Progenitor cell of endocrine pancreas (in vitro differentiated cells): Measurements from ENCODE around the gene RINT1. TPM values are rescaled to one million over a fixed set of nuclear protein-coding genes. Genes with fewer than 3 reads are reported as not detected.

ENCODE experiments used
- DNase-seq: peaks from one replicate; pipeline ENCODE4 v3.0.0; 2021; ENCODE audit warnings: low spot score; ENCODE audit not compliant: unreplicated experiment
- H3K27ac Mint-ChIP-seq: 2 replicates; pipeline ENCODE4 v1.8.0; 2021; ENCODE audit warnings: mild to moderate bottlenecking, moderate library complexity, mixed read lengths
- H3K27me3 Mint-ChIP-seq: 2 replicates; pipeline ENCODE4 v1.8.0; 2021; ENCODE audit warnings: mixed read lengths
- H3K36me3 Mint-ChIP-seq: 2 replicates; pipeline ENCODE4 v1.8.0; 2022; ENCODE audit warnings: mixed read lengths; ENCODE audit not compliant: insufficient read depth
- H3K4me1 Mint-ChIP-seq: 2 replicates; pipeline ENCODE4 v1.8.0; 2021; ENCODE audit warnings: low read depth, mixed read lengths
- H3K4me3 Mint-ChIP-seq: 2 replicates; pipeline ENCODE4 v1.8.0; 2021; ENCODE audit warnings: low read depth, mild to moderate bottlenecking, moderate library complexity, mixed read lengths
- H3K9me3 Mint-ChIP-seq: 2 replicates; pipeline ENCODE4 v1.8.0; 2021; ENCODE audit warnings: low read depth, mixed read lengths
- long read RNA-seq: library from polyadenylated mRNA; unstranded; transcript quantifications from one replicate; pipeline ENCODE4 v2.0.0, GENCODE V29; 2020
- total RNA-seq: library from RNA; stranded (reverse); gene quantifications from 2 replicates; pipeline ENCODE4 v1.2.1, GENCODE V29; 2021
- TF ChIP-seq, protein P1 (sequence below): fragments of 200-600 bp; sonication (generic); IDR thresholded peaks from one replicate; pipeline ENCODE4 v1.5.0; 2021; ENCODE audit warnings: antibody characterized with exemption, mild to moderate bottlenecking; ENCODE audit not compliant: unreplicated experiment

RINT1 gene
- total RNA-seq = 22.5 and 26.0 TPM in 2 replicates
- long read RNA-seq, transcript RINT1-201 (15 exons, 2,976 nt) = major isoform, 197 of 267 reads
- long read RNA-seq, partial matches to known transcripts = 10 of 267 reads
- long read RNA-seq, other reads (novel, unspliced or antisense) = 59 of 267 reads

GRCh38 chr7:105531792-105532671 lies at the start of gene RINT1:
Gene RINT1 (plus strand): TSS chr7:105532201. CDS start chr7:105532316, 115 bp downstream.
- DNase-seq = peak; percentile 85
- Mint-ChIP-seq H3K4me1 (peaks cover 12% of the 10 kb centered on the region), H3K4me3 (peak within 1 kb of the TSS; percentile 94), H3K36me3 (peaks cover 2% of the 10 kb centered on the region), H3K27ac (peak within 1 kb of the TSS; percentile 89), H3K27me3 (no peaks in the 10 kb centered on the region), H3K9me3 (no peaks in the 10 kb centered on the region)
- TF ChIP-seq, protein P1, sequence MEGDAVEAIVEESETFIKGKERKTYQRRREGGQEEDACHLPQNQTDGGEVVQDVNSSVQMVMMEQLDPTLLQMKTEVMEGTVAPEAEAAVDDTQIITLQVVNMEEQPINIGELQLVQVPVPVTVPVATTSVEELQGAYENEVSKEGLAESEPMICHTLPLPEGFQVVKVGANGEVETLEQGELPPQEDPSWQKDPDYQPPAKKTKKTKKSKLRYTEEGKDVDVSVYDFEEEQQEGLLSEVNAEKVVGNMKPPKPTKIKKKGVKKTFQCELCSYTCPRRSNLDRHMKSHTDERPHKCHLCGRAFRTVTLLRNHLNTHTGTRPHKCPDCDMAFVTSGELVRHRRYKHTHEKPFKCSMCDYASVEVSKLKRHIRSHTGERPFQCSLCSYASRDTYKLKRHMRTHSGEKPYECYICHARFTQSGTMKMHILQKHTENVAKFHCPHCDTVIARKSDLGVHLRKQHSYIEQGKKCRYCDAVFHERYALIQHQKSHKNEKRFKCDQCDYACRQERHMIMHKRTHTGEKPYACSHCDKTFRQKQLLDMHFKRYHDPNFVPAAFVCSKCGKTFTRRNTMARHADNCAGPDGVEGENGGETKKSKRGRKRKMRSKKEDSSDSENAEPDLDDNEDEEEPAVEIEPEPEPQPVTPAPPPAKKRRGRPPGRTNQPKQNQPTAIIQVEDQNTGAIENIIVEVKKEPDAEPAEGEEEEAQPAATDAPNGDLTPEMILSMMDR = peak; percentile 78

DNA sequence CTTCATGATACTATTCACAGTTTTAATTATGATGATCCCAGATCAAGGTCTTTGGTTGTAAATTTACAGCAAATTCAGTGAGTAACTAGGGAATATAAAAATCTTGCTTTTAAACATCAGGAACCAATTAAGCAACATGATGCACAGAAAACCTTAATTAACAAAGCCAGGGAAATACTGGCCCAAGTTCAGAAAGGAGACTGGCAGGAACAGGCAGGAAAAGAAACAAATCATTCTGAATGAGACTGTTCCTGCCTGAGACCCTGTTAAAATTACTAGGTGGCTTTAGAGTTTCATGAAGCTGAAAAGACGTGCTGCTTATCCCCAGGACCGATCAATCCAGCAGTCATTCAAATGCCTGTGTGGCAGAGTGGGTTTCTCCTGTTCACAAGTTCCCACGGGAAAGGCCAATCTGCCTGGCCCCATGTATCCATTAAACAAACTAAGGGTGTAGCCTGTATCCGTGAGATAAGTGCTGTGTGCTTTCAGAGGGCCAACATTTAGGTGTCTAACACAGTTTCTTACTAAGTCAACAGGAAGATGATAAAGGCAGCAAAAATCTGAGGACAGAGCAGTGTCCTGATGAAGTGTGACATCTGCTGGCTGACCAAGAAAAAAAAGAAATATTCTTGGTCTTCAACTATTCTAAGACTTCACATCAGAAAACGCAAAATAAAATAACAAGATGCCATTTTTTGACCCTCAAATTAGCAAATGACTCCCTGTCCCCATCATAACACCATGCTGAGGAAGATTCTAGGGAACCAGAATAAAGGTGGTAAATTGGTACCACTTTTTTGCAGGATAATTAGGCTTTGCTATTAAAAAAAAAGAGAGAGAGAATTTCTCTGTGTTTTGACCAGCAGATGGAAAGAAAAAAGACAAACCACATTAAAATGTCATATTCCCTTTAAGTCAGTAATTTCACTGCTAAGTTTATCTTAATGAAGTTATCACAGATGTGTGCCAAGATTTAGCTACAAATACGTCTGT lies 44.1 kb upstream of the RINT1 start:
- peak overlapping the region; percentile 90 for H3K27ac Mint-ChIP-seq
- H3K4me1 Mint-ChIP-seq = peaks cover 34% of the 10 kb centered on the region
- TF ChIP-seq, protein P1 = peak; percentile 37
- H3K9me3 Mint-ChIP-seq = no peaks in the 10 kb centered on the region
- H3K4me3 Mint-ChIP-seq = no peak overlapping the region
- peaks cover 22% of the 10 kb centered on the region for H3K36me3 Mint-ChIP-seq
- DNase-seq = peak; percentile 14
- no peaks in the 10 kb centered on the region for H3K27me3 Mint-ChIP-seq

DNA sequence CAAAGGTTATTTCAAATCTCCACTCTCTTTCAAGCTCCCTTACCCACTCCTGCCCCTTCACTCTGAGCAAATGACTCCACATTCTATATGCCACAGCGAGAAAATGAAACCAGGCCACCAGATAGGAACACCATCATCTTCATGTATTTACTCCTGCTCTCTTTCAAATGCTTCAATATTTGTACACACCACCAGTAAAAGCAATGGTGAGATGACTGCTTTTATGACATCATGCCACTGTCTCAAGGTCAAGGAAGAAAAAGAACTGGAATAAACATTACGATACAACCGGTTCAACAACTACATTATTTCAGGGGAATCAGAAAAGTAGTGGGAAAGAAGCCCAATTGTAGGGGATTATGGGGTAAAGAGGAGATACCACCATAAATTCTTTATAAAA lies 42.6 kb upstream of the RINT1 start:
- H3K4me1 Mint-ChIP-seq = peaks cover 46% of the 10 kb centered on the region
- H3K27ac Mint-ChIP-seq = peak overlapping the region; percentile 71
- DNase-seq = no peak
- H3K36me3 Mint-ChIP-seq = peaks cover 19% of the 10 kb centered on the region
- H3K9me3 Mint-ChIP-seq = no peaks in the 10 kb centered on the region
- no peaks in the 10 kb centered on the region for H3K27me3 Mint-ChIP-seq
- TF ChIP-seq, protein P1 = no peak
- H3K4me3 Mint-ChIP-seq = no peak overlapping the region

DNA sequence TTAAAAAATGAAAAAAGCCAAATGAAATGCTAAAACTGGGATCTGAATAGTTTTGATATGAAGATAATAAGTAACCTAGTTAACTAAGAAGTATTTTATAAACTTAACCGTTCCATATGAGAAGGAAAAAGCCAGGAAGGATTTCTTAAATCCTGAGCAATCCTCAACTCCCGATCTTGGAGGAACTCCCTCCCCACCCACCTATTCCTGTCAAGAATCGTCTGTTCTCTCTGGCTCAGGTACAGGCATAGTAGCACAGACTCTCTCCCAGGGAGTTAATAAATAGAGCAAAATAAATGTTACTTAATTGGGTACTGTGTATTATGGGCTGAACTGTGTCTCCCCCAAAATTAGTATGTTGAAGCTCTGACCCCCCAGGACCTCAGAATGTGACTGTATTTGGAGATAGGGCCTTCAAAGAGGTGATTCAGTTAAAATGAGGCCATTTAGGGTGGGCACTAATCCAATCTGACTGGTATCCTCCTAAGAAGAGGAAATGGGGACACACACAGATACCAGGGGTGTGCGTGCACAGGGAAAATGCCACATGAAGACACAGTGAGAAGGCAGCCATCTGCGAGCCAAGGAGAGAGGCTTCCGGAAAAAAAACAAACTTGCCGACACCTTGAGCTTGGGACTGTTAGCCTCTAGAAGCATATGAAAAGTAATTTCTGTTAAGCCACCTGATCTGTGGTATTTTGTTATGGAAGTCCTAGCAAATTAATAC lies 38.6 kb upstream of the RINT1 start:
- Mint-ChIP-seq H3K36me3 (peaks cover 11% of the 10 kb centered on the region), H3K4me3 (no peak overlapping the region)
- TF ChIP-seq, protein P1 = no peak

More for the DNA sequence above, 38.6 kb upstream of the RINT1 start:
- DNase-seq = no peak
- H3K27me3 Mint-ChIP-seq = no peaks in the 10 kb centered on the region
- no peaks in the 10 kb centered on the region for H3K9me3 Mint-ChIP-seq
- peak overlapping the region; percentile 51 for H3K27ac Mint-ChIP-seq
- peaks cover 46% of the 10 kb centered on the region for H3K4me1 Mint-ChIP-seq
